NCI-H446 treated with DMSO at 0.1 percent for 48 hours (cell line): ENCODE data around the gene NKAIN2.

Experiments used
- DNase-seq: peaks from one replicate; lab custom pipeline; 2025; lab: John Stamatoyannopoulos, UW

Gene NKAIN2

DNA sequence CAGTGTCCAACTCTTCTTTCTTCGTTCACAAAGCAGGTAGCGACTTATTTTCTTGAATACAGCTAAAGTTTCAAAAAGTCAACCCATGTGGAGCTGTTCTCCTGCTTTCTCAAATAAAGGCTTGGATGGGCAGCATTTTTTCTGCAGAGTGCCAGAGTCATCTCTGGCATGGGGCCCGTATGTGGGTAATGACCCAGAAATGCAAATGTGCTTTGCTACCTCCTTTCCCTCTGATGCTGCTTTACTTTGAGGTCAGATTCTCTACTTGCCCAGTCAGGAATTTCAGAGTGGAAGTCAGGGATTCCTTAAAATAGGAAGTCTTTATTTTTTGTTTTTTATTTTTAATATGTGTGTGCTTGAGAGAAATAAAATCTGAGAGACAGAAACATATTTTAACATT, 4.9 kb downstream of the NKAIN2 start:
- peak; percentile 69 for DNase-seq

DNA sequence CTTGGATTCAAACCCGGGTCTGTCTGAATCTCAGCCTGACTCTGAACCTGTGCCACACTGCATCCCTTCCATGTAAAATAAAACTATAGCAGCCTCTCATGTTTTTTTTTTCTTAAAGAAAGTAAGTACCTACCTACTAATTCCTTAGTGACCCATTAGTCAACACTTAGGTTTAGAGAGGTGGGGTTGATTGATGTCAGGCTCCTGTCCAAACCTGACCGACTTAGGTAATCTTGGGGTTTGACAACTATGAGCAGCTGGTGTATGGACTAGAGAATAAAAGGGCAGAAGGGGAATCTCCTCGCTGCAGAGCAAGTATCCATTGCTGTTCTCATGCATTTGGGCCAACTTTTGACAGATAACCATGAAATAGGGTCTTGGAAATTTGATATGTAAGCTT, 6.5 kb downstream of the NKAIN2 start:
- DNase-seq = no peak

DNA sequence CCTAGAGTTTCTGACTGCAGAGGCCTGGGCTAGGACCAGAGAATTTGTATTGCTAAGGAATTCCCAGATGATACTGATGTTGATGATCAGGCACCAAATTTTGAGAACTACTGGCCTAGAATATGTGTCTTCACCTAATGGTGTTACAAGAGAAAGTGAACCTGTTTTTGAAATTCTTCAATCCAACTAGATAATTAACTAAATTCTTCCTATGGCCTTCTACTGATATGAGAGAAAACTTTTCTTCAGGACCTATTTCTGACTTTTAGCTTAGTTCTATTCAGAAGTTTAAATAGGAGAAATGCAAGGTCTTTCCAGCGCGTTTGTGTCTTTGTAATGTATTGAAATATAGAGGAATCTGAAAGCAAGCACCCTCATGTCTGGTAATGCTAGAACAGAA, 7.3 kb downstream of the NKAIN2 start:
- no peak for DNase-seq

DNA sequence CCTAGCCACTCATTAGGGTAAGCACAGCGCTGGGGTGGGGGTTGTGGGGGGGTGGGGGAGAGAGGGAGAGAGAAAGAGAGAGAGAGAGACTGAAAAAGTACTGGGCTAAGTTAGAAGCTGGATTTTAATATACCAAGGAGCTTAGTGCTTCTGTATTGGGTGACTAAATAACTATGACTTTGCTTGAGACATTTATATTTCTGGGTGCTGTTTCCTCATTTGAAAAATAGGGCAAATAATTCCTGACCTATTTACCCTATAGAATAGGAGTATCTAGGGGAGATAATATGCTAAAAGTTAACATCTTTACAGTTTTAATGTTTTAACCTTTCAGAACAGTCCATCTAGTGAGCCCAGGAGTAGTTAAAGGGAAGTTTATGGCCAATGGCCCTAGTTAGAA, 7.7 kb downstream of the NKAIN2 start:
- no peak for DNase-seq

DNA sequence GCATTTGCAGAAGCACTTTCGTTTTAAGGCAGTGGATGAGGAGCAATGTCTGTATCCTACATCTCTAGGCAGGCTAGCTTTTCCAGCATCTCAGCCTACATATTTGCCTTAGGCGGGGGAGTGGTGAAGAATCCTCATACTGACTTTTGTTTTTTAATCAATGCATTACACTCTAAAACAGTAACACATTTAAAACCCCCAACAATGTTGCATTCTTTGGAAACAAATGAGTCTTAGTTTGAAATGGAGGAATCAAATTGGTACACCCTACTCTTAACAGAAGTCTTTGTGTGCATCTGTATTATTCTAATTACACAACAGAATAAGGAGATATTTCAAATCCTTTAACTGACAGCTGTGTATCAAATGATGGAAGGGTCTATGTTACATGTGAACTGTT, 9.0 kb downstream of the NKAIN2 start:
- no peak for DNase-seq

DNA sequence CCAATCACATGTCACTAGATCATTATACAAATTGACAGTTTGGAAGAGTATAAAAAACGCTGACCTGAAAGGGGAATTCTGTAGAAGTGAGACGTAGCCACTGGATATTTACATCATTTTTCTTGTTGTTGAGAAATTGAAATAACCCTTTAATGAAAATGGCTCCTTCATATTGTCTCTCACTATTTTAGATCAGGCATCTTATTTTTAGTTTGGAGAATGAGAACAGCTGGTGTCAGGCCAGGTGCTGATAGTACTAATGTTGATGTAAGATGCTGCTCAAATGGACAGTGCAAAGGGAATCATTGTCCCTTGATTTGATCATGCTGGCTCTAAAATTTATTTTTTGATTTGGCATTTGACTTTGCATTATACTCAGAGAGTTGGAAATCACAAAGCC, 17.4 kb downstream of the NKAIN2 start:
- DNase-seq = no peak

DNA sequence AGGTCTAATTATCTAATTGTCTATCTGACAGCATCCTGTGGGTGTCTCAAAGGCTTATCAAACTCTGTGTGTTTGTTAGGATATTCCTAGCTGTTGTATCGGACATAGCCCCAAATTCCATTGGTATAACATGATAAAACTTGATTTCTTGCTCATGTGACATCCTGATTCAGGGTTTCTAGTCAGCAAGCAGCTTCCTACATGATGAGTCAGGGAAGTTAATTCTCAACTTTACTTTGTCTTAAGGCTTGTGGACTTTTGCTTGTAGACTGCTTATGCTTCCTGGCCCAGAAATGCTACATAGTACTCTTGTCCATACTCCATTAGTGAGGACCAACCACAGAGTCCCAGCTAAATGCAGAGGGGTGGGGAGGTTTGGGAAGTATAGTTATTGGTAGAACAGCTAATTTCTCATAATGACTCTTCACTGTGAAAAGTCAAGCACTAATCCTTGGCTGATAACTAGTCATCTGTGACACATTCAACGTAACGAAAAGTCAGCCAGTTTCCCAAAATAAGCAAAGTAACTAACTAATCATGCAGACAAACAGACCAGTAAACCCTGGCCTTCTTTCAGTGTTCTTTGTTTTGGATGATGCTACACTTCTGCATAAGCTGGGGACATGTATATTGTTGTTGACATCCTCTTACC, 25.8 kb downstream of the NKAIN2 start:
- no peak for DNase-seq

DNA sequence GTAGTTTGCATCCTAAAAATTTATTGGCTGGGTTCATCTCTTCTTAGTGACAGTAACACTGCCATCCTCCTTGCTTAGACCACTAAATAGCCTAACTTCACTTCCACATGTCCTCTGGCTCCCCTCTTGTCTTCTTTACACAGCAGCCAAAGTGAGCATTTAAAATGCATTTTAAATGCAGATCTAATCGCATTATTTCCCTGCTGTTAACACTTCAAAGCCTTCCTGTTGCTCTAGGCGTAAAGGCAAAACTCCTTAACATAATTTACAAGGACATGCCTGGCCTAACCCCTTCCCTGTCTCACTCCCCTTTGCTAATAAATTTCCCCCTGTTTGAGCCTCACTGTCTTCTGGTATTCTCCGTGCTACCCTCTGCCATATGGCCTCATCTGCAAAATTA, 26.5 kb downstream of the NKAIN2 start:
- DNase-seq = no peak

DNA sequence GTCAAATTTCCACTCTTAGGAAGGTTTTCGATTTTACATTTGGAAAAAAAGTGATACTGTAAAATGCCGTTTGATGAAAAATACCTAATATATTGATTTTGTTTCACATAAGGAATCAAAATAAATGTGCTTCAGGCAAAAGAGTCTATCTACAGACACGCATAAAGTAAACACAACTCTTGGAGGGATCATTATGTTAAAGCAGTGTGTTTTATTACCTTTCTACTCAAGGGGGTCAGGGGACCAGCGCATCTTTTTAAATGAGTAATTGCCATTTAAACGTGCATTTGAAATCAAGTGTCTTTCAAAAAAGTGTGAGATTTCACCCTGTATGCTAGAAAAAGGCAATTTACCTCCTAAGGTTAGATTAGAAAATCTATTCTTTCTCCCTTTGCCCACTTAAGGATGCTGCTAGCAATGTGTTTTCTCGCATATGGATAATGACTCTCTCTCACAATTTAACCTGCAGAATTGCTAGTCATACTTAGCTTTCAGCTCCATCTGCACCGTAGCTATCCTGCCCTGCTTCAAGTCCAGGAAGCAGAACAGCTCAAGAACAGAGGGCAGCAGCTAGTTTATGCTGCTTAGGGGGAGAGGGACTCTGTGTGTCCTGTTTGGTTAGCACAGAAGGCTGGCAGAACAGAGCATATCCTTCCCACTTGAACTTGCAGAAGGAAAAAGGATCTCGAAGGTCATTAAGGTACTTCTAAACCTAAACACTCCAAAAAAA, 35.0 kb downstream of the NKAIN2 start:
- DNase-seq = no peak

DNA sequence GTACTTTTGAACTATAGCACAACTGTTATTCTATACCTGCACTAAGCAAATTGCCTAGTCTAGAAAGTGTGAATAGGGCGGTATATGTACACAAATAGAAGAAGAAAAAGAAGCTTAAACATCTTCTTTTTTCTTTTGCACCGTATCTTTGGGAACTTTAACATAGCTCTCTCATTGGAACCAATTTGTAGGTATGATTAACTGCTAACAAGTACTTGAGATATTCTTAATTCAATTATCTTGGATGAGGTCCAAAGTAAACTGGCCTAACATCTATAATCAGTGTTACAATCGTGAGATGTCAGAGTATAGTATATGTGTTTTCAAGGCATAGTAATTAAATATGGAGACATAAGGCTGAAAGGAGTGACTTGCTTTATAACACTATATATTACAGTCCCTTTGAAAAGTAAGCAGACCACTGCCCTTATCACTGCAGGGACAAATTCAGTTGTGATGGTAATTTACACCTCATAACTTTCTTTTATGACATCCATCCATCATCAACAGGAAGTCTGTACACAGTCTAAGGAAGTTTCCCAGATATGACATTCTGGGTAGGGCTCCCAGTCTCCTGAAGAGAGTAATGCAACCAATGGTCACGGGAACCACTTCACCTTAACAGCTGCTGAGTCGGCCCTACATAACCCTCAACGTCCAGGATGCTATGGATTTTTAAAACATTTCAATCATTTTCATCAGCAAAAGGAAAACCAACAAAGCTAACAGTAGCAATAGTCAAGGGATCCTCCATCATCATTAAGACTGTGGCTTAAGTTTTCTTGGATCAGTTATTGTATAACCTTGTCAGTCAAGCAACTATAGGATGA, 37.6 kb downstream of the NKAIN2 start:
- no peak for DNase-seq

DNA sequence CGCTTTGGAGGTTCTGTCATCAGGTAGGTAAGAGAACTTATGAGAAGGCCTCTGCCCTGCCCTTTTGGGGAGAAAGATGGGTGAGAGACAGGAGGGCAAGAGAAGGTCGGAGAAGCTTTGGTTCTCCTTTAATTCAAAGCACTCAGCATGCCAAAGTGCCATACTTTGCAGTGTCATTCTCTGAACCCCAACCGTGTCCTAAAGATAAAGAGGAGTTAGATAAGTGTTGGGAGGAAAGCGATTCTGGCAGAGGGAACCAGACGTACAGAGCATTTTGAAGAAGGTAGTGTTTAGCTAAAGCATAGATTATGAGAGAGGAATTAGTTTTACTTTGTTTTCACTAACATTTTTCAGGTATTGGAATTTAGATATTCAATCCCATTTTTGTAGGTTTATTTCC, 40.3 kb downstream of the NKAIN2 start:
- DNase-seq = no peak

DNA sequence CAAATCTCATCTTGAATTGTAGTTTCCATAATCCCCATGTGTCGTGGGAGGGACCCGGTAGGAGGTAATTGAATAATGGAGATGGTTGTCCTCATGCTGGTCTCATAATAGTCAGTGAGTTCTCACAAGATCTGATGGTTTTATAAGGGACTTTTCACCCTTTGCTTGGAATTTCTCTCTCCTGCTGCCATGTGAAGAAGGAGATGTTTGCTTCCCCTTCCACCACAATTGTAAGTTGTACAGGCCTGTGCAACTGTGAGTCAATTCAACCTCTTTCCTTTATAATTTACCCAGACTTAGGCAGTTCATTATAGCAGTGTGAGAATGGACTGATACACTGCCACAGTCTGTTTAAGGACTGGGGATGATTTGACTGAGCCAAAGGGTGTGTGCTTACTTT, 44.7 kb downstream of the NKAIN2 start:
- no peak for DNase-seq

DNA sequence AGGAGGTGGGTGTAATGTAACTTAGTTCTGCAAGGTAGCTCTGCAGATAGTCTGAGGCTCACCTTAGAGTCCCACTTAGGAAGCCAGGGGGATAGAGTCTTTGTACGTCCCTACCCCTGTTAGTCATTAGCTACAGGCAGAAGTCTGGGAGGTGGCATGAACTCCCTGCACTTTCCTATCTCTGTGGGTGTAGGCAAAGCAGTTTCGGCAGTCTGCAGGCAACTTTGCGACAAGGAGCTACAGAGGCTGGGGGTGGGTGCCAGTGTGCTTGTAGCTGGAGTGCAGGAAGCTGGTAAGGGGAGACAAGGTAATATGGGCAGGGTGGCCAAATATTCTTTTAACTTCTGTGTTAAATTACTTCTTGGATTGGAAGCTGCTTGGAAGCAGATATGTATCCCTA, 45.7 kb downstream of the NKAIN2 start:
- DNase-seq = no peak

DNA sequence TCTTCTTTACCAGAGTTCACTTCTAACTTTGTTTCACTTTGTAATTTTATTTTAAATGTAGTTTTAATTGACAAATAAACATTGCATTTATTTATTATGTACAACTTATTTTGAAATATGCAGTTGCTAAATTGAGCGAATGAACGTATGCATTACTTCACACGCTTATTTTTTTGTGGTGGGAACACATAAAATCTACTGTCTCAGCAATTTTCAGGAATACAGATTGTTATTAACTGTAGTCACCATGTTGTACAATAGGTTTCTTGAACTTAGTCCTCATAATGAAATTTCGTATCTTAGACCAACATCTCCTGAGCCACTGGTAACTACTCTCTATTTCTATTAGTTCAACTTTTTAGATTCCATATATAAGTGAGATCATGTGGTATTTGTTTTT, 46.9 kb downstream of the NKAIN2 start:
- no peak for DNase-seq

DNA sequence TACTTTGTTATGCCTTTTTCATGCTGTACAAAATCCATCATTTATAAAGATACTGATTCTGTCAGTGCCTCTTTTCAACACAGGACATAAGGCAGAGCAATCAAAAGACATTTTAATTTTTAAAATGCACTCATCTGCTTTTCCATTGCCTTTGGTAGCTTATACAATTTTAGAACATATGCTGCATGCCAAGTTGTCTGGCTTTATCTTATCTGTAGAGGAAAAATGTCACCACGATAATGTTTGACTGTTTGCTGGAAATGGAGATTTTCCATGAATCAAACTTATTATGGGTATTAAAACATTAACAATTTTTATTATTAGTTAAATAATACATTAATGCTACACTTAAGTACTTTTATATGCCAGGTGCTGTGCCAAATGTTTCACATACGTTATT, 50.5 kb downstream of the NKAIN2 start:
- no peak for DNase-seq

DNA sequence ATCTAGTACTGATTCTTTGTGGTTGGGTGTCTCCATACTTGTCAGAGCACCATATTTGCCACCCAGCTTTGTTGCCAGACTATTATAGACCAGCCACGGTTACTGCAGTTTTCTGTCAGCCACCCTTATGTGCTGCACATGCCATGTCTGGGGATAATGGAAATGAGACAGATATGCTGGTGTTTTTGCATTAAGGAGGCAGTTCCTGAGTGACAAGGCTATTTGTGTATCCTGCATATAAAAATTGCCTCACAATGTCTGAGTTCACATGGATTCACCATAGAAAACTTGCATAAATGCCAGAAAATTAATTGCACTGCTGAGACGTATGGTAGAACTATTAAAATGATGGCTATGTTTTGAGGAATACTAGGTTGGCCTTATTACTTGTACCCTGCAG, 51.8 kb downstream of the NKAIN2 start:
- no peak for DNase-seq

DNA sequence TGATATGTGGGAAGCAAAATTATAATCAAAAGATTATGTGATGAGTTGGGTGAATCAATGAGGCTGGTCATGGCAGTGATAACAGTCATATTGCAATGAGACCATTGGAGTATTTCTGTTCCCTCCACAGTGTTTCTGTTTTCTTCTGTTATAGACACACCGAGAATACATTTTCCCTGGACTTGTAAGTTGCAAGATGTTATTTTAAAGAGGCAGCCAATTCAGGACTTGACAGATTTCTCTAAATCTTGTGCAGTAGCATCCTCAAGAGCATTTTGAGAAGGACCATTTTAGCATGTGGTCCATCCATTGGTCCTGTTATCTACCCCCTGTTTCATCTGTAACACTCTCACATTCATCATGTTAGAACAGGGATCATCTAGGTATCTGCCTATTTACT, 55.6 kb downstream of the NKAIN2 start:
- no peak for DNase-seq

DNA sequence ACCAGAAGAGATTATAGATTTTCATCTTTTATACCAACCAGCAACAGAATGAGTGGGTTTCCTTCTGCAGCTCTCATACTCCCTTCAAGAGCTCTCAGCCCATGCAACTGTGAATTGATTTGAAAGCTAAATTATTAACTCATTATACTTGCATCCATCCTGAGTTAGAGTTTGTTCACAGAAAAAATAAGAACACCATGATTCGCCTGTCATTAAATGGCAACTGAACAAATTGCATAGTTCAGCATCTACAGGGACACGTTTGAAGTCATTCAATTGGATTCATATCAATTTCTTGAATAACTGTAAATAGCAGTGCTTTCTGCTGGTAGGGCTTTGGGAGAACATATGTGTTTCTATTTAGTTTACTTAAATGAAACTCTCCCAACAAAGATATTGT, 65.7 kb downstream of the NKAIN2 start:
- no peak for DNase-seq

DNA sequence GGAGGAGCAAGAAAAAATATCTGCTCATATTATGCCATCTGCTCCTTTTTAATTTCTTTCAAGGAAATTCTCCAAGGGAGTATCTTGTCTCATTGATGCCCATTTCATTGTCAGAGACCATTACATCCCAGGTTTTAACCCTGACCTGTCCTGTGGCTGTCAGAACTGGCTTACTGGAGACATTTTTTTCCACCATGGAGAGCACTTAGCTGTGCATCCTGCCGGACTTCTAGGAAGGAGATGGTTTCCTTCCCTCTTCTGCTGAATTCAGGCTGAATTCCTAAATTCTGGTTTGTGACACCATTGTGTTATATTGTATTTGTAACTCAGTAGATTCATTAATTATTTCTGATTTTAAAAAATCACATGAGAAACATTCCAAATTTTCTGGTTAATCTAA, 70.3 kb downstream of the NKAIN2 start:
- no peak for DNase-seq

DNA sequence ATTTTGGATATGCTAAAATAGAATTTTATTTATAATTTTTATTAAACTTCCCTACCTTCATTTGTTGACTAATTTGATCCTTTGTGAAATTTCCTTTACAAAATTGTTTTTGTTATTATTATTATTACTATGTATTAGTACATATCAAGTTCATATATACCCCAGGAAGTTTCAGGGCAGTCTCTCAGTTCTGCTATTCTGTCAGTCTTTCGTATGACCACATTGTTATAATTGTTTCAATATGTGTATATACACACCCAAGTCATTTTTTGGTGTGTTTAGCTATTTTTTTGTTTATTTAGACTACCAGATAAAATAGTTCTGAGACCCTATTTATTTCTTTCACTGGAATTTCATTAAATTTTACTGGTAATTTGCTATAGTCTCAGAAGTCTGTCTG, 72.1 kb downstream of the NKAIN2 start:
- DNase-seq = no peak

DNA sequence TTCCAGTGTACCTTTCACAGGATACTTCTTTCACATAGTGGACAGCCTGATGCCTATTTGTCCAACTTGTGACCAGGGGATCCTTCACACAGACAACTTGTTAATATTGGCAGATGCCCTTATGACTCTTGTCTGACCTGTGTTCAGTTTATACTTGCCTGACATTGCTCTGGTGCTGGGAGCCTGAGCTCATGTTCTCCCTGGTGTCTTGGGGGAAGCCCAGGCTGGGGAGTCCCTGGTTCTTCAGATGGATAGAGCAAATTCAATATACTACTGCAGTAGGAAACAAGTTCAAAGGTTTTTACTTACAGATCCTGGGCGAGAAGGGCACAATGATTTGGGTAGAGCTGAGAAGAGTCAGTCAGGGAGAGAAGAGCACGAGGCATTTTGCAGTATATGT, 76.1 kb downstream of the NKAIN2 start:
- DNase-seq = no peak

DNA sequence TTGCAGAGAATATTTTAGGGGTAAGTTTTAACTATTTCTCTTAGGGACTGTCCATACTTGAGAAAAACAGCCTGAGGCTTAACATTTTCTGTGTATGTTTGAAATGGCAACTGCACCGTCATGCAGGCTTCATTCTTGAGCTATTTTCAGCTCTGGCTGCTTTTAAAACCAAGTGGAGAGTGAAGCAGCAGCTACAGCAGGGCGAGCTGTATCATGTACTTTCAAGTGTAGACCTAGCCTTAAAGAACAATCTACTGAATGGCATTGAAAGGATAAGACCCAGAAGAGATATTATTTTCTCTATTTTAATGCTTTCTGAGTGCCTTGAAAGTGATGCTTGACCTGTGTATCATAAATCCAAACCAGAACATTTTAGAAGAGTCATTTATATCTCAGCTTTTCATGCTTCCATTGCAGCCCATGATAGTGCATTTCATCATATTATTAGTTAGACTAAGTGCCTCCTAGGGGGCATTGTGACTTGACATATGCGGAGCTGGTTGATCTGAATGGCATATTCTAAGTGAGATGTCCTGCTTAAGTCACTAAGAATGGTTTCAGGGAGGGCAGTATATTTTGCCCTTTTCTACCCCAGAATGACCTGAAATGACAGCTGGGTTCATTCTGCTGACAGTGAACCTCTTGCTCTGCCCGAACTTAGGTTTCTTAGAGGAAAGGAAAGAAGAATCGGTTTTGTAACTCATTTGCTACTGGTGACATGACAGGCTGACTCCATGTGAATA, 85.3 kb downstream of the NKAIN2 start:
- no peak for DNase-seq

DNA sequence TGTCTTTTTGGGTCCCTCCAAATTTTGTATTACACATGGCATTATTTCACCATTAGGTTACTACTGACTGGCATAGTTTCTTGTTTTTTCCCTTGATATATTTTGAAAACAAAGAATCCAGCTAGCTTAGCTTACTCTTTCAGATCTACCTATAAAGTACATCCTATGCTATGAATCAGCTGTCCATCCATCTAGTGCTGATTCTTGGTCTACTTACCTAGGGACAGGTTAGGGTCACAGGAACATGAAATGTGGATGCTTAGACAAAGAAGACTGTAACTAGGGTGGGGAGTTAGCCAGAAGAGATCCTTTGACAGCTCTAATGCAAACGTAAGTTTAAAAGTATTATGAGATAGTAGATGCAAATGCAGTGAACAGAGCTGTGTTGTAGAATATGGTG, 91.7 kb downstream of the NKAIN2 start:
- no peak for DNase-seq
